ENCODE measurements around the gene PRDM15.

PRDM15 gene

GRCh38 chr21:41868062-41868710, 11.0 kb downstream of the PRDM15 start:
- DNase-seq (ENCODE audit: insufficient read length, low spot score) = no peak
- TF ChIP-seq PAX5 (IDR thresholded peaks at IDR 0.05; ENCODE audit: insufficient read depth, low read length, severe bottlenecking) (no peak), POU2F2 (IDR thresholded peaks at IDR 0.05; ENCODE audit: low read depth, low read length) (peak; percentile 77; the same call in 1 of the 2 replicates)
- FAIRE-seq = peak; percentile 78

- no peak for TF ChIP-seq PAX5 (IDR thresholded peaks at IDR 0.05; ENCODE audit: insufficient read depth, low read length, severe bottlenecking)
- no peak for TF ChIP-seq POLR2A (IDR thresholded peaks at IDR 0.05; ENCODE audit: low read depth, low read length)
- TF ChIP-seq POU2F2 (IDR thresholded peaks at IDR 0.05; ENCODE audit: low read depth, low read length) = no peak
- TF ChIP-seq SPI1 (IDR thresholded peaks at IDR 0.05; ENCODE audit: low read depth, low read length) = no peak
- no peak for TF ChIP-seq TAF1 (IDR thresholded peaks at IDR 0.05; ENCODE audit: low read depth, low read length)
- no peak for TF ChIP-seq POLR2AphosphoS5 (IDR thresholded peaks at IDR 0.05; ENCODE audit: low read depth, low read length)
- DNase-seq (ENCODE audit: insufficient read length, low spot score) (no peak), FAIRE-seq (no peak)
Observed at GRCh38 chr21:41867313-41867712, 11.8 kb downstream of the PRDM15 start.

DNA sequence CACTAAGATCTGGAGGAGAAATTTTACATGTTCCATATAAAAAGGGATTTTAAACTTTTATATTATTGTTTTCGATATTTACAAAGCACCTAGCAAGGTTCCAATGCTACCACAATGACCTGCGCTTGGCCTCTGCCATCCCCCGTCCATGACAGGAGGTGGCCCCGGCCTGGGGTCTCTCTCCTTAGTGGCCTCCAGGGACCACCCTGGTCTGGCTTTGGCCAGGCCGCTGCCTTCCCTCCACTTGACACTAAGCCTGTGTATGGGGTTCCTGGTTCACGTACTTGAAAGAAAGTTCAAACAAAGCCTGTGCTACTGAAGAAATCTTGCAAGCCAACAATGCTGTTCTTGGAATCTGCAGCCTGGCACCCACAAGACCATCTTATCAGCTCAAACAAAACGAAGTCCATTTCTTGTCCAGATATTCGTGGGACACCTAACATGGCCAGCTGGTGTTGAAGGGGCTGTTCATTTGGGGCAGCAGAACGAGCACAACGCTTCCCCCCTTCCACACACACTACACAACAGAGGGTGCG, 12.8 kb downstream of the PRDM15 start:
- no peak for DNase-seq (ENCODE audit: insufficient read length, low spot score)
- FAIRE-seq = peak; percentile 50
- TF ChIP-seq PAX5 (IDR thresholded peaks at IDR 0.05; ENCODE audit: insufficient read depth, low read length, severe bottlenecking) = no peak
- no peak for TF ChIP-seq POU2F2 (IDR thresholded peaks at IDR 0.05; ENCODE audit: low read depth, low read length)
- no peak for TF ChIP-seq POLR2AphosphoS5 (IDR thresholded peaks at IDR 0.05; ENCODE audit: low read depth, low read length)
- TF ChIP-seq SPI1 (IDR thresholded peaks at IDR 0.05; ENCODE audit: low read depth, low read length) = no peak

DNA sequence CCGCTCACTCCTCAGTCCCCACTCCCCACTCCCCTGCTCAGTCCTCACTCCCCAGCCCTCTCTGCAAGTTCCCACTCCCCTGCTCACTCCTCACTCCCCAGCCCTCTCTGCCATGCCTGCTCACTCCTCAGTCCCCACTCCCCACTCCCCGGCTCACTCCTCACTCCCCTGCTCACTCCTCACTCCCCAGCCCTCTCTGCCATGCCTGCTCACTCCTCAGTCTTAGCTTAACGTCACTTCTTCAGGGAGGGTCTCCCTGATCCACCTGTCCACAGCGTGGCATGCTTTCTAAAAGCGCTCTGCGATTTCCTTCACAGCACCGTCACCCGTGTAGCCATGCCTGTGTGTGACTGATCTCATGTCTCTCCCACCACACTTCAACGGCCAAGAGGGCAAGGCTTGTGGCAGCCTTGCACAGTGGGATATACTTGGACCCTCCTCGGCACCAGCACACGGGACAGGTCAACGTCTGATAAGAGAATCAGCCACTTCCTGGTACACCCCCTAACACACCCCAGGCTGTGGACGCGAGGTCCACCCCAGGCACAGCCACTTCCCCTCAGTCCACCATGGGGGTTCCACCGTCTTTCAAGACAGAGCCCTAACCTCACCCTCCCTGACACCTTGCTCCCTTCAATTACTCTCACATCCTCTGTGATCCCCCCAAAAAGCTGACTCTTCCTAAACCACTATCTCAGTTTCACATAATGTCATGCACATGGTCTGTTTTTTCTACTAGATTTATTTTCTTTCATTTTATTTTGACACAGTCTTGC, 14.0 kb downstream of the PRDM15 start:
- TF ChIP-seq POLR2A (IDR thresholded peaks at IDR 0.05; ENCODE audit: low read depth, low read length) (no peak), SPI1 (IDR thresholded peaks at IDR 0.05; ENCODE audit: low read depth, low read length) (peak; percentile 89)
- FAIRE-seq (peak; percentile 89), DNase-seq (ENCODE audit: insufficient read length, low spot score) (no peak)

GRCh38 chr21:41864311-41865001, 14.7 kb downstream of the PRDM15 start:
- DNase-seq (ENCODE audit: insufficient read length, low spot score) (no peak), FAIRE-seq (peak; percentile 40)
- TF ChIP-seq TAF1 (IDR thresholded peaks at IDR 0.05; ENCODE audit: low read depth, low read length) (no peak), POLR2A (IDR thresholded peaks at IDR 0.05; ENCODE audit: low read depth, low read length) (no peak), POU2F2 (IDR thresholded peaks at IDR 0.05; ENCODE audit: low read depth, low read length) (no peak), POLR2AphosphoS5 (IDR thresholded peaks at IDR 0.05; ENCODE audit: low read depth, low read length) (no peak), PAX5 (IDR thresholded peaks at IDR 0.05; ENCODE audit: insufficient read depth, low read length, severe bottlenecking) (no peak), SPI1 (IDR thresholded peaks at IDR 0.05; ENCODE audit: low read depth, low read length) (no peak)

- TF ChIP-seq POU2F2 (IDR thresholded peaks at IDR 0.05; ENCODE audit: low read depth, low read length) = no peak
- TF ChIP-seq TAF1 (IDR thresholded peaks at IDR 0.05; ENCODE audit: low read depth, low read length) = no peak
- TF ChIP-seq SPI1 (IDR thresholded peaks at IDR 0.05; ENCODE audit: low read depth, low read length) = no peak
- no peak for TF ChIP-seq PAX5 (IDR thresholded peaks at IDR 0.05; ENCODE audit: insufficient read depth, low read length, severe bottlenecking)
- no peak for DNase-seq (ENCODE audit: insufficient read length, low spot score)
- FAIRE-seq = no peak
Observed at GRCh38 chr21:41863439-41863740, 15.8 kb downstream of the PRDM15 start.

- no peak for TF ChIP-seq TAF1 (IDR thresholded peaks at IDR 0.05; ENCODE audit: low read depth, low read length)
- no peak for TF ChIP-seq PAX5 (IDR thresholded peaks at IDR 0.05; ENCODE audit: insufficient read depth, low read length, severe bottlenecking)
- TF ChIP-seq POLR2AphosphoS5 (IDR thresholded peaks at IDR 0.05; ENCODE audit: low read depth, low read length) = no peak
- TF ChIP-seq POLR2A (IDR thresholded peaks at IDR 0.05; ENCODE audit: low read depth, low read length) = no peak
- no peak for TF ChIP-seq POU2F2 (IDR thresholded peaks at IDR 0.05; ENCODE audit: low read depth, low read length)
- TF ChIP-seq SPI1 (IDR thresholded peaks at IDR 0.05; ENCODE audit: low read depth, low read length) = no peak
- no peak for DNase-seq (ENCODE audit: insufficient read length, low spot score)
- peak; percentile 78 for FAIRE-seq
Observed at GRCh38 chr21:41861987-41862386, 17.2 kb downstream of the PRDM15 start.

GRCh38 chr21:41861255-41861654, 17.9 kb downstream of the PRDM15 start:
- FAIRE-seq (no peak), DNase-seq (ENCODE audit: insufficient read length, low spot score) (no peak)
- TF ChIP-seq SPI1 (IDR thresholded peaks at IDR 0.05; ENCODE audit: low read depth, low read length) (no peak), PAX5 (IDR thresholded peaks at IDR 0.05; ENCODE audit: insufficient read depth, low read length, severe bottlenecking) (no peak), POLR2AphosphoS5 (IDR thresholded peaks at IDR 0.05; ENCODE audit: low read depth, low read length) (no peak), POLR2A (IDR thresholded peaks at IDR 0.05; ENCODE audit: low read depth, low read length) (no peak), POU2F2 (IDR thresholded peaks at IDR 0.05; ENCODE audit: low read depth, low read length) (no peak), TAF1 (IDR thresholded peaks at IDR 0.05; ENCODE audit: low read depth, low read length) (no peak)

DNA sequence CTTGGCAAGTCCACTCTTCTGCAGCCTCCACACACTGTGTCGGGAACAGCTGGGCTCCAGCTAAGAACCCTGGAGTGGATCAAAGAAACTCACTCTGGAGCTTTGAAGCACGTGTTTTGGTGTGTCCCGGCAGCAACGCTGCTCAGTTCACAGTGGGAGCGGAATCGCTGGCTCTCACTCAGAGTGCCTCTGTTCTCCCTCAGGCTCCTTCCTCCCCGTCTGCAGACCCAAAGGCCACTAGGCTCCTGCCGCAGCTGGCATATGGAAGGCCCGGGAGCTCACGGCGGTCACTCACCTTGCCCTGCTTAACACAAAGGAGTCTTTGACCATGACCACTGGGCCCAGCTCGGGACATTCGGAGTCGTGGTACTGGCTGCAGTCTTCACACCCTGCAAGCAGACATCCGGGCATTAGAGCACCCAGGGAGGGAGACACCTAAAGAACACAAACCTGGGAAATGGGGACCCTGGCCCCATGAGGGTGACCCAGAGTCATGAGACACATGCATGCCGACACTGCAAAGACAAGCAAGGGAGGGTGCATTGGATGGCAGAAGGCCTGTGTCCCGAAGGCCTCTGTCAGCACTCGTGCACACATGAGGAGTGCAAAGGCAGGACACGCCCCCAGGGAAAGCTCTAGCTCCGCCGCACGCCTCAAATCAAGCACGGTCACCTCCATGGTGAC, 19.7 kb downstream of the PRDM15 start:
- no peak for FAIRE-seq
- DNase-seq (ENCODE audit: insufficient read length, low spot score) = no peak
- TF ChIP-seq TAF1 (IDR thresholded peaks at IDR 0.05; ENCODE audit: low read depth, low read length) (no peak), PAX5 (IDR thresholded peaks at IDR 0.05; ENCODE audit: insufficient read depth, low read length, severe bottlenecking) (no peak), POLR2AphosphoS5 (IDR thresholded peaks at IDR 0.05; ENCODE audit: low read depth, low read length) (no peak), SPI1 (IDR thresholded peaks at IDR 0.05; ENCODE audit: low read depth, low read length) (no peak), POLR2A (IDR thresholded peaks at IDR 0.05; ENCODE audit: low read depth, low read length) (no peak), POU2F2 (IDR thresholded peaks at IDR 0.05; ENCODE audit: low read depth, low read length) (no peak)

Measured in GM12891 (cell line).